OCI-LY3 (cell line): ENCODE measurements around the gene IGFLR1.
"Not testable (repeated sequence)": the region's sequence is repeated elsewhere in the genome, so short reads cannot be mapped to it uniquely, and the experiment has no call there.

Experiments
- H2AFZ ChIP-seq: fragments of 200-600, 300-600 bp; shearing (Covaris generic); 2 replicates; pipeline ENCODE4 v1.6.0; 2014; ENCODE audit warnings: antibody characterized with exemption, low read depth, low read length
- H3K27ac ChIP-seq: fragments of 200-600, 300-600 bp; sonication (generic); 2 replicates; pipeline ENCODE4 v1.5.1; 2014; ENCODE audit warnings: mild to moderate bottlenecking, low read length, moderate library complexity, mixed read lengths
- H3K27me3 ChIP-seq: fragments of 200-600, 300-600 bp; sonication (generic); 2 replicates; pipeline ENCODE4 v1.6.1; 2014; ENCODE audit warnings: low read depth, low read length, mixed read lengths
- H3K36me3 ChIP-seq: fragments of 200-600, 300-600 bp; sonication (generic); replicated peaks from 2 replicates; pipeline ENCODE3; 2014; ENCODE audit warnings: low read depth, low read length, mixed read lengths
- H3K4me1 ChIP-seq: fragments of 300-600, 200-600 bp; sonication (generic); 2 replicates; pipeline ENCODE4 v1.6.1; 2014; ENCODE audit warnings: low read length, mixed read lengths
- H3K4me2 ChIP-seq: fragments of 200-600, 300-600 bp; sonication (generic); 2 replicates; pipeline ENCODE4 v1.6.1; 2014; ENCODE audit warnings: low read length, mixed read lengths
- H3K4me3 ChIP-seq: fragments of 300-600, 200-600 bp; sonication (generic); 2 replicates; pipeline ENCODE4 v1.5.1; 2014; ENCODE audit warnings: antibody characterized with exemption, mild to moderate bottlenecking, low read length, moderate library complexity
- H3K79me2 ChIP-seq: fragments of 300-600, 200-600 bp; shearing (Covaris generic); 2 replicates; pipeline ENCODE4 v1.6.1; 2014; ENCODE audit warnings: mild to moderate bottlenecking, low read length, mixed read lengths
- H3K9ac ChIP-seq: fragments of 300-600, 200-600 bp; shearing (Covaris generic); 2 replicates; pipeline ENCODE4 v1.6.0; 2014; ENCODE audit warnings: mild to moderate bottlenecking, low read length, moderate library complexity
- H3K9me3 ChIP-seq: fragments of 200-600, 300-600 bp; shearing (Covaris generic); 2 replicates; pipeline ENCODE4 v1.6.1; 2014; ENCODE audit warnings: low read length, mixed read lengths; ENCODE audit not compliant: insufficient read depth
- H4K20me1 ChIP-seq: fragments of 200-600, 300-600 bp; sonication (generic); 2 replicates; pipeline ENCODE4 v1.6.1; 2016; ENCODE audit warnings: low read length, mixed read lengths; ENCODE audit not compliant: insufficient read depth
- CTCF ChIP-seq: fragments of 200-600, 300-600 bp; sonication (generic); IDR thresholded peaks from 2 replicates; pipeline ENCODE4 v1.5.1; 2014; ENCODE audit warnings: antibody characterized with exemption, low read length, low read depth
- EZH2phosphoT487 ChIP-seq: fragments of 200-600 bp; shearing (Covaris generic); IDR thresholded peaks from 2 replicates; pipeline ENCODE4 v1.6.1; 2018; ENCODE audit warnings: antibody characterized with exemption, mixed run types, low read depth

Gene IGFLR1

GRCh38 chr19:35695895-35696422 lies 46.3 kb downstream of the IGFLR1 start:
- Histone ChIP-seq H3K27me3 (no peaks in the 10 kb centered on the region), H3K9ac (no peak overlapping the region), H3K36me3 (no peaks in the 10 kb centered on the region), H3K4me1 (peaks cover 17% of the 10 kb centered on the region), H3K27ac (no peak overlapping the region), H3K79me2 (no peaks in the 10 kb centered on the region), H3K9me3 (no peaks in the 10 kb centered on the region), H3K4me3 (no peak overlapping the region), H3K4me2 (no peak overlapping the region), H4K20me1 (no peaks in the 10 kb centered on the region), H2AFZ (no peak overlapping the region)
- TF ChIP-seq EZH2phosphoT487 = no peak
- no peak for TF ChIP-seq CTCF

GRCh38 chr19:35693835-35694599 lies 48.2 kb downstream of the IGFLR1 start:
- Histone ChIP-seq H3K79me2 (no peaks in the 10 kb centered on the region), H2AFZ (no peak overlapping the region), H3K27ac (no peak overlapping the region), H3K4me2 (0 out of 2 replicates have a peak overlapping the region, but pooled peaks have one; percentile 19), H3K9ac (no peak overlapping the region; the same call in 1 of the 2 replicates), H3K27me3 (no peaks in the 10 kb centered on the region), H3K36me3 (no peaks in the 10 kb centered on the region), H3K4me3 (no peak overlapping the region), H3K9me3 (no peaks in the 10 kb centered on the region), H3K4me1 (peaks cover 17% of the 10 kb centered on the region), H4K20me1 (no peaks in the 10 kb centered on the region)
- TF ChIP-seq EZH2phosphoT487 (no peak), CTCF (peak; percentile 99)

- TF ChIP-seq EZH2phosphoT487 (no peak), CTCF (no peak)
- H3K4me2 ChIP-seq = peak overlapping the region; percentile 2; the same call in 1 of the 2 replicates
- H2AFZ ChIP-seq = no peak overlapping the region
Measured at GRCh38 chr19:35693422-35693821, 48.8 kb downstream of the IGFLR1 start.

GRCh38 chr19:35692010-35692409 lies 50.2 kb downstream of the IGFLR1 start:
- no peaks in the 10 kb centered on the region for H3K27me3 ChIP-seq
- no peaks in the 10 kb centered on the region for H3K9me3 ChIP-seq
- H2AFZ ChIP-seq = no peak overlapping the region
- H3K4me1 ChIP-seq = peaks cover 15% of the 10 kb centered on the region
- H3K27ac ChIP-seq = no peak overlapping the region
- TF ChIP-seq EZH2phosphoT487 (no peak), CTCF (peak; percentile 28)
- H3K36me3 ChIP-seq = no peaks in the 10 kb centered on the region
- no peaks in the 10 kb centered on the region for H3K79me2 ChIP-seq
- H3K4me2 ChIP-seq = no peak overlapping the region
- no peak overlapping the region for H3K9ac ChIP-seq
- no peaks in the 10 kb centered on the region for H4K20me1 ChIP-seq
- H3K4me3 ChIP-seq = no peak overlapping the region

More at GRCh38 chr19:35693422-35693821, 48.8 kb downstream of the IGFLR1 start:
- peaks cover 17% of the 10 kb centered on the region for H3K4me1 ChIP-seq
- no peak overlapping the region for H3K9ac ChIP-seq
- no peaks in the 10 kb centered on the region for H3K27me3 ChIP-seq
- H3K36me3 ChIP-seq = no peaks in the 10 kb centered on the region
- H4K20me1 ChIP-seq = no peaks in the 10 kb centered on the region
- no peak overlapping the region for H3K4me3 ChIP-seq
- H3K79me2 ChIP-seq = no peaks in the 10 kb centered on the region
- H3K9me3 ChIP-seq = no peaks in the 10 kb centered on the region
- H3K27ac ChIP-seq = no peak overlapping the region

- H2AFZ ChIP-seq, H3K4me3 ChIP-seq, H3K27ac ChIP-seq, H3K27me3 ChIP-seq, H3K36me3 ChIP-seq, H3K4me2 ChIP-seq, H4K20me1 ChIP-seq, H3K79me2 ChIP-seq, H3K9me3 ChIP-seq, H3K9ac ChIP-seq: not testable (repeated sequence)
- peaks cover 10% of the 10 kb centered on the region for H3K4me1 ChIP-seq
Measured at GRCh38 chr19:35691106-35691505, 51.1 kb downstream of the IGFLR1 start.
